ENCODE data around the gene RNU6-8. TPM values are rescaled to one million over a fixed set of nuclear protein-coding genes. Genes with fewer than 3 reads are reported as not detected.

RNU6-8 gene
- total RNA-seq (not detected), polyA plus RNA-seq (not detected)
- long read RNA-seq, donor 1: 0 reads
- long read RNA-seq, donor 2: 0 reads
- long read RNA-seq, donor 3: 0 reads

DNA sequence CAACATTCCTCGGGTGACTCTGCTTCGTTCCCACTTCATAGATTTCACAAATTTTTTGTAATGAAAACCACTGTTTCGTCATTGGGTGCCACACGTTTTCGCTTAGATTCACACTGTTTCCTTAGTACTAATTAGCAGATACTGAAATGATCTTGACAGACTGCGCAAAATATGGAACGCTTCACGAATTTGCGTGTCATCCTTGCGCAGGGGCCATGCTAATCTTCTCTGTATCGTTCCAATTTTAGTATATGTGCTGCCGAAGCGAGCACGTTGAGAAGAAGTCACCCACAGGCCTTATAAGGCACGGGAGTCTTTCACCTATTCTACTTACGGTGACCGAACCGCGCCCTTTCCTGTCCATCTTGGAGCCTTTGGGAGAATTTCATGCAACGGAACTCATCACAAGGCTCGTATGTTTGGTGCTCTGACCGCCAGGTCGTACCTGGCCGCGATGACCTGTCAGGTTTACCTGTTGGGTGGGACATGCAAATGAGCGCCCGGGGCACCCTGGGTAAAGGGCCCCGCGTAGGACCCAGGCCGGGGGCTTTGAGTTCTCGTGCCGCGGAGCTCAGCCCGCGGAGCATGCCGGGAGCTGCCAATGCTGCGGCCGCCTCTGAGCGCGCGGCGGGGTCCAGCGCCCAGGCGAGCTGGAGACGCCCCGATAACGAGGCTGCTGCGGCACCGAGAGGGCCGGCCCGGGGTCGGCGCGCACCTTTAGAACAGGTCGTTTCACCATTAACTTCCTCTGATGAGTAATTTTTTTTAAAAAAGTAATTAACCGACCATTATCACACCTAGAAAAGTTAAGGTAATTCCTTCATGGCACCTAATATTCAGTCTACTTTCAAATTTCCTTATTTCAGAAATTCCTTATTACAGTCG, at the start of gene RNU6-8:
Gene RNU6-8, minus strand, starts transcription at position 272 of the 885 bp plus-strand sequence.
- peak; percentile 84 to 93 (median 92) for ATAC-seq
- TF ChIP-seq, protein P1, sequence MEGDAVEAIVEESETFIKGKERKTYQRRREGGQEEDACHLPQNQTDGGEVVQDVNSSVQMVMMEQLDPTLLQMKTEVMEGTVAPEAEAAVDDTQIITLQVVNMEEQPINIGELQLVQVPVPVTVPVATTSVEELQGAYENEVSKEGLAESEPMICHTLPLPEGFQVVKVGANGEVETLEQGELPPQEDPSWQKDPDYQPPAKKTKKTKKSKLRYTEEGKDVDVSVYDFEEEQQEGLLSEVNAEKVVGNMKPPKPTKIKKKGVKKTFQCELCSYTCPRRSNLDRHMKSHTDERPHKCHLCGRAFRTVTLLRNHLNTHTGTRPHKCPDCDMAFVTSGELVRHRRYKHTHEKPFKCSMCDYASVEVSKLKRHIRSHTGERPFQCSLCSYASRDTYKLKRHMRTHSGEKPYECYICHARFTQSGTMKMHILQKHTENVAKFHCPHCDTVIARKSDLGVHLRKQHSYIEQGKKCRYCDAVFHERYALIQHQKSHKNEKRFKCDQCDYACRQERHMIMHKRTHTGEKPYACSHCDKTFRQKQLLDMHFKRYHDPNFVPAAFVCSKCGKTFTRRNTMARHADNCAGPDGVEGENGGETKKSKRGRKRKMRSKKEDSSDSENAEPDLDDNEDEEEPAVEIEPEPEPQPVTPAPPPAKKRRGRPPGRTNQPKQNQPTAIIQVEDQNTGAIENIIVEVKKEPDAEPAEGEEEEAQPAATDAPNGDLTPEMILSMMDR (IDR thresholded peaks at IDR 0.05): no peak
- TF ChIP-seq POLR2A (IDR thresholded peaks at IDR 0.05): peak in 1 of 2 donors; percentile 70
- Histone ChIP-seq H3K27me3 (peaks cover 0 to 11% (median 0%) of the 10 kb centered on the region in 9 donors), H3K9me3 (no peaks in the 10 kb centered on the region), H3K4me1 (peaks cover 0 to 39% (median 7%) of the 10 kb centered on the region in 12 donors), H3K36me3 (no peaks in the 10 kb centered on the region), H3K27ac (peak within 1 kb of the TSS; percentile 75 to 95 (median 90)), H3K4me3 (peak within 1 kb of the TSS; percentile 40 to 81 (median 71))
- intact Hi-C loops (cut with DNase I): loop anchor here in 9 of 10 donors (1.0 to 5.0 kb wide), 5 partner anchors 49 to 276 kb away; partner anchors contain the start of gene ARHGAP5 (in 8 of the 9)
- DNase-seq: peak; percentile 87 to 94 (median 92)
- WGBS, 4 donors: 0 to 1% (median 0%) methylated on average over 47 to 57 of the region's 57 CpGs

DNA sequence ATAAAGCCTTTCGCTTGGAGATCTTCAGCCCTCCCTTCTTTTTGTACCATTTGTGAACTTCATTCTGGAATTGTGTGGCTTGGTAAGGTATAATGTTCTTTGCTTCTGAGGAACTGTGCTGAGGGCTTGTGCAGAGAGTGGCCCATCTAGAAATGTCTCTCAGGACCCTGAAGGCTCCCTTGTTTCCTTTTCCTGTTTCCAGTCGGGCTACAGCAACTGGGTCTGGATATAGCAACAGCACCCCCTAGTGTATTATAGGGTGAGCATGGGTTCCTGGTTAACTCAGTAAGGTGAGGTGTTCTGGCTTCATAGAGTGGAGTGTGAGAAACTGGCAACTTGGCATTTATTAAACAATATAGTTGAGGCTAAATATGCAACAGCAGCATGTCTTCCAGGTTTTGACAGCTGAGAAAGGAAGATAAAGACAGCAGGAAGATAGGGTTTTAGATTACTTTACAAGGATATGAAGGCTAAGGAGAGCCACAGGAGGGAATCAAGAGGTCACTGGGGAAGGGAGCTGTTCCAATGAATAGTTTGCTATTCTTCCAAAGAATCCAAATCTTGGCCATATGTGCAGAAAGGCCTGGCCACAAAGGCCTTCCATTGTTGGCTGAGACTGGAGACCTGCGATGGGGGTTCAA, 49.1 kb upstream of the RNU6-8 start:
- H3K36me3 ChIP-seq: no peaks in the 10 kb centered on the region
- TF ChIP-seq POLR2A (IDR thresholded peaks at IDR 0.05): no peak
- TF ChIP-seq, protein P1 (IDR thresholded peaks at IDR 0.05): peak; percentile 66 to 90 (median 83)
- peaks cover 0 to 30% (median 12%) of the 10 kb centered on the region in 12 donors for H3K4me1 ChIP-seq
- intact Hi-C loops (cut with DNase I): loop anchor here (1.0 to 10.0 kb wide), 15 partner anchors 50 to 745 kb away; partner anchors contain the start of genes ARHGAP5 (in 4 of the 10), RNU6-7 (in 2 of the 10) and RNU6-8 (in 2 of the 10)
- WGBS, 4 donors: 58 to 59% (median 58%) methylated on average over 3 of the region's 3 CpGs
- DNase-seq: peak in 3 of 5 donors; percentile 37 to 56 (median 39)
- no peak overlapping the region for H3K4me3 ChIP-seq
- H3K27ac ChIP-seq: peak overlapping the region in 4 of 12 donors; percentile 0 to 63 (median 20)
- H3K9me3 ChIP-seq: no peaks in the 10 kb centered on the region
- no peaks in the 10 kb centered on the region for H3K27me3 ChIP-seq
- peak; percentile 63 to 84 (median 83) for ATAC-seq

DNA sequence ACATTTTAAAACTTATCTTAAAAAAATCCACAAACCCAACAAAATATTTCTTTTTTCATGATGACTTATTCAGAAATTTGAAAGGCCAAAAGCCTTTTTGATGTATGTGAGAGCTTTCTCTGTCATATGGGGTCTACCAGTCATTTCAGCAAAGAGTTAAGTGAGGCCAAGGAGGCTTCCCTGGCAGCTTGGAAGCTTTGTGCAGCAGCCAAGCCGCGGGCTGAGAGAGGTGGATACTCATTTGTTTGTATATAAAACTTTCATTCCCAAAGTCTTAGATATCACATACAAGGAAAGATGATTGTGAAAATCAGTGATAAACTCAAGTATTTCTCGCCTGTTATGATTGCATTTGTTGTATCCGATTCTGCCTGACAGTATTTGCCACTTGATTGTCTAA, 48.5 kb upstream of the RNU6-8 start:
- DNase-seq (no peak), ATAC-seq (no peak)
- H3K27me3 ChIP-seq: no peaks in the 10 kb centered on the region
- TF ChIP-seq, protein P1 (IDR thresholded peaks at IDR 0.05): no peak
- no peak for TF ChIP-seq POLR2A (IDR thresholded peaks at IDR 0.05)
- H3K4me3 ChIP-seq: no peak overlapping the region
- 38 to 48% (median 46%) methylated on average over 4 of the region's 4 CpGs for WGBS, 4 donors
- peak overlapping the region in 4 of 12 donors; percentile 0 to 63 (median 20) for H3K27ac ChIP-seq
- no peaks in the 10 kb centered on the region for H3K36me3 ChIP-seq
- H3K9me3 ChIP-seq: no peaks in the 10 kb centered on the region
- H3K4me1 ChIP-seq: peaks cover 0 to 30% (median 12%) of the 10 kb centered on the region in 12 donors
- intact Hi-C loops (cut with DNase I): loop anchor here in 8 of 10 donors (2.0 to 10.0 kb wide), 9 partner anchors 49 to 744 kb away; partner anchors contain the start of genes ARHGAP5 (in 2 of the 8), RNU6-7 (in 2 of the 8) and RNU6-8 (in 2 of the 8)
